H1 (cell line): ENCODE measurements around the gene S100PBP. TPM values are rescaled to one million over a fixed set of nuclear protein-coding genes. Genes with fewer than 3 reads are reported as not detected.

Experiments
- POLR2A ChIP-seq, 2 experiments: IDR thresholded peaks; 1 replicate in 1 of 2; 2 replicates in 1 of 2; pipeline ENCODE4 v1.6.1; 2011; ENCODE audit warnings: low read depth in 2 of 2, low read length in 2 of 2, mild to moderate bottlenecking in 2 of 2; ENCODE audit errors: control extremely low read depth in 1 of 2
- RAD21 ChIP-seq, 2 experiments: IDR thresholded peaks in 1 of 2; conservative IDR thresholded peaks in 1 of 2; 2 replicates each; pipeline ENCODE4 v1.6.1; 2011; ENCODE audit warnings: low read depth in 2 of 2, low read length in 2 of 2, improper control_type of control experiment in 1 of 2, inconsistent platforms in 1 of 2, mild to moderate bottlenecking in 1 of 2, moderate library complexity in 1 of 2
- SAP30 ChIP-seq: fragments of 300-600 bp; sonication (generic); IDR thresholded peaks from 2 replicates; pipeline ENCODE4 v1.7.1; 2012; ENCODE audit warnings: low read length, moderate library complexity, mild to moderate bottlenecking, inconsistent platforms; ENCODE audit not compliant: insufficient read depth, insufficient replicate concordance
- SP4 ChIP-seq: IDR thresholded peaks from 2 replicates; pipeline ENCODE4 v1.6.1; 2012; ENCODE audit warnings: low read length, inconsistent platforms
- SUZ12 ChIP-seq: fragments of 200-600 bp; sonication (generic); IDR thresholded peaks from 2 replicates; pipeline ENCODE4 v1.6.1; 2012; ENCODE audit warnings: mild to moderate bottlenecking, inconsistent platforms, low read length, moderate library complexity, mixed read lengths
- TAF7 ChIP-seq: optimal IDR thresholded peaks from 2 replicates; pipeline ENCODE3; 2011; ENCODE audit warnings: low read depth, mild to moderate bottlenecking, inconsistent platforms, low read length, moderate library complexity, borderline replicate concordance
- TCF12 ChIP-seq: IDR thresholded peaks from 2 replicates; pipeline ENCODE4 v1.6.1; 2011; ENCODE audit warnings: low read depth, mild to moderate bottlenecking, low read length
- YY1 ChIP-seq: IDR thresholded peaks from 2 replicates; pipeline ENCODE4 v1.6.1; 2011; ENCODE audit warnings: low read depth, mild to moderate bottlenecking, low read length
- polyA plus RNA-seq, 7 experiments: library from polyadenylated mRNA; depleted of rRNA in 3 of 7; stranded (reverse) in 5 of 7; unstranded in 2 of 7; fragments of >200 nt in 5 of 7; fragments of 200-250 nt in 2 of 7; gene quantifications; 1 replicate in 5 of 7; 2 replicates in 1 of 7; 4 replicates in 1 of 7; pipeline versions ENCODE4 v1.2.1 to v1.2.3, GENCODE V29; 2011 to 2013; ENCODE audit warnings: missing spikeins in 2 of 7, mixed read lengths in 2 of 7
- total RNA-seq: library from RNA; stranded (reverse); fragmentation: NEBNext Ultra II Directional; extraction: Animal tissue kit (Norgen Biotek cat#: 25700); gene quantifications from 2 replicates; pipeline ENCODE4 v1.2.1, GENCODE V29; 2021

The S100PBP gene
- total and polyA plus RNA-seq, 2 of the 8 experiments (the other 6 are each of a cell fraction or from before 2014, with no cell fraction given): 43.8 to 68.3 TPM

DNA sequence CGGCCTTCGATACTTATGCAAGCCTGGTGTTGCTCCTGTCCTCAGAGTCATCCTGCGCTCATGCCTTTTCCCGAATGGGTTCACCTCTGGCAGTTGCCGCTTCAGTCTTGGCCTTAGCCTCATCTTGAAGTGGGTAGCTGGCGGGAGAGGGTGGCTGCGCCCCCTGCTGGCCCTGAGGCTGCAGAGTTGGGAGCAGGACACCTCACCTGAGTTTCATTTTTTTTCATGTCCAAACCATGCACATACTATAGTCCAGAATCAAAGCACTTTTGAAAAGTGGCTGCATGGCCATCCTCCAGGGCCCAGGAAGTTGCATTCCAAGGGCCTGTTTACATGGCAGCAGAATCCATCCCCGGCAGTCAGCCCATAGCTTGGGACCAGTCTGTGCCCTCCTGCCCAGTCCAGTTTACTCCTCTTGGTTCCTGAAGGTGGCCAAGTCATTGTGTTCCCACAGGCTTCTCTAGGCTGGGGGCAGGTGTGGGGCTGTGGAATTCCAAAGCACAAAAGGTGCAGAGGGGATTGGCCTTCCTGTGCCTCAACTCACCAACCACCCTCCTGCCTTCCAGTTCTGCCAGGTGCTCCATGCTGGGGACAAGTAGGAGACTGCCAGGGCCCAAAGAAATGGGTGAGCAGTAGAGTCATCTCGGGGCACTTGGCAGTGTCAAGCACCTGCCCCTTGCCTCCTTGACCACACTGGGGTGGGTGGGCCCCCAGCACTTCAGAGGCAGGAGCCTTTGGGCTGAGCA is 44.3 kb upstream of the S100PBP start (continued):
- TF ChIP-seq RAD21 (IDR thresholded peaks at IDR 0.05 in 1 of 2, conservative IDR thresholded peaks at IDR 0.05 in 1 of 2; ENCODE audit: low read depth in 2 of 2, low read length in 2 of 2) (peak; percentile 93 to 94), POLR2A (IDR thresholded peaks at IDR 0.05; ENCODE audit: control extremely low read depth in 1 of 2, low read depth in 2 of 2, low read length in 2 of 2) (0 out of 3 replicates have a peak, but pooled peaks of 1 of the 2 experiments have one; percentile 57), SP4 (no peak), TCF12 (no peak), TAF7 (peak; percentile 45), YY1 (peak; percentile 61; the same call in 1 of the 2 replicates), SUZ12 (no peak), SAP30 (no peak)
